Adipocyte (in vitro differentiated cells): ENCODE results near the gene SERTAD1.

Experiments
- DNase-seq: peaks from one replicate; pipeline ENCODE4 v3.0.0-alpha.2; 2015; ENCODE audit warnings: low read depth
- H3K27me3 ChIP-seq: replicated peaks from 2 replicates; pipeline ENCODE4 v1.7.0; 2013; ENCODE audit warnings: mild to moderate bottlenecking, low read length, moderate library complexity; ENCODE audit not compliant: control insufficient read depth, insufficient read depth
- H3K36me3 ChIP-seq: 2 replicates; pipeline ENCODE4 v1.7.0; 2013; ENCODE audit warnings: low read length, mild to moderate bottlenecking, moderate library complexity; ENCODE audit not compliant: control insufficient read depth, insufficient read depth, severe bottlenecking
- H3K4me1 ChIP-seq: 2 replicates; pipeline ENCODE4 v1.7.0; 2013; ENCODE audit warnings: mild to moderate bottlenecking, low read length, moderate library complexity; ENCODE audit not compliant: control insufficient read depth, insufficient read depth
- H3K4me3 ChIP-seq: 2 replicates; pipeline ENCODE4 v1.7.0; 2013; ENCODE audit warnings: mild to moderate bottlenecking, low read length, moderate library complexity
- H3K9ac ChIP-seq: 2 replicates; pipeline ENCODE4 v1.7.0; 2013; ENCODE audit warnings: mild to moderate bottlenecking, low read length, moderate library complexity
- H3K9me3 ChIP-seq: 2 replicates; pipeline ENCODE4 v1.7.0; 2013; ENCODE audit warnings: mild to moderate bottlenecking, low read length, moderate library complexity; ENCODE audit not compliant: control insufficient read depth

The SERTAD1 gene

GRCh38 chr19:40396886-40397567, 28.8 kb downstream of the SERTAD1 start:
- Histone ChIP-seq H3K27me3 (no peaks in the 10 kb centered on the region), H3K9ac (no peak overlapping the region), H3K36me3 (no peaks in the 10 kb centered on the region), H3K4me3 (no peak overlapping the region), H3K9me3 (no peaks in the 10 kb centered on the region), H3K4me1 (peaks cover 5% of the 10 kb centered on the region)
- DNase-seq: no peak

GRCh38 chr19:40395956-40396355, 29.8 kb downstream of the SERTAD1 start:
- Histone ChIP-seq H3K27me3 (no peaks in the 10 kb centered on the region), H3K4me3 (no peak overlapping the region), H3K4me1 (peaks cover 5% of the 10 kb centered on the region), H3K9me3 (no peaks in the 10 kb centered on the region), H3K9ac (no peak overlapping the region), H3K36me3 (no peaks in the 10 kb centered on the region)
- no peak for DNase-seq

DNA sequence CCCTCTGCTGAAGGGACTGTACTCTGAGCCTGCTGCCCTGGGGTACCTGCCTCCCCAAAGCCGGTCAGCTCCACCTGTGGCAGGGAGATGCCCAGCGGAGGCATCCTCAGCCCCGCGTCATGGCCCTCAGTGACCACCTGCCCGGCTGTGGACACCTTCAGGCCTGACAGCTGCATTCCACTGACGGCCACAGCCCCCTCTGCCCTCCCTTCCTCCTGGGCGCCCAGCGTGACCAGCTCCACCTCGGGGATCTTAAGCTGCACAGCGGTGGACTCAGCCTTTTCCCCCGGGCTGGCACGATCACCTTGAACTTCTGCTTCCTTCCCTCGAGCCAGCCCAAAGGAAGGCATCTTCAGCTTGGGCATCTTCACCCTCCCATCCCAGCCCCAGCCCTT, 31.0 kb downstream of the SERTAD1 start:
- DNase-seq: no peak
- no peaks in the 10 kb centered on the region for H3K27me3 ChIP-seq
- no peaks in the 10 kb centered on the region for H3K36me3 ChIP-seq
- H3K4me1 ChIP-seq: no peaks in the 10 kb centered on the region
- H3K9me3 ChIP-seq: no peaks in the 10 kb centered on the region
- H3K4me3 ChIP-seq: no peak overlapping the region
- H3K9ac ChIP-seq: no peak overlapping the region

- Histone ChIP-seq H3K27me3 (no peaks in the 10 kb centered on the region), H3K9ac (no peak overlapping the region), H3K9me3 (no peaks in the 10 kb centered on the region), H3K4me3 (no peak overlapping the region), H3K4me1 (no peaks in the 10 kb centered on the region), H3K36me3 (no peaks in the 10 kb centered on the region)
- DNase-seq: no peak
Observed at GRCh38 chr19:40393894-40394815, 31.6 kb downstream of the SERTAD1 start.

DNA sequence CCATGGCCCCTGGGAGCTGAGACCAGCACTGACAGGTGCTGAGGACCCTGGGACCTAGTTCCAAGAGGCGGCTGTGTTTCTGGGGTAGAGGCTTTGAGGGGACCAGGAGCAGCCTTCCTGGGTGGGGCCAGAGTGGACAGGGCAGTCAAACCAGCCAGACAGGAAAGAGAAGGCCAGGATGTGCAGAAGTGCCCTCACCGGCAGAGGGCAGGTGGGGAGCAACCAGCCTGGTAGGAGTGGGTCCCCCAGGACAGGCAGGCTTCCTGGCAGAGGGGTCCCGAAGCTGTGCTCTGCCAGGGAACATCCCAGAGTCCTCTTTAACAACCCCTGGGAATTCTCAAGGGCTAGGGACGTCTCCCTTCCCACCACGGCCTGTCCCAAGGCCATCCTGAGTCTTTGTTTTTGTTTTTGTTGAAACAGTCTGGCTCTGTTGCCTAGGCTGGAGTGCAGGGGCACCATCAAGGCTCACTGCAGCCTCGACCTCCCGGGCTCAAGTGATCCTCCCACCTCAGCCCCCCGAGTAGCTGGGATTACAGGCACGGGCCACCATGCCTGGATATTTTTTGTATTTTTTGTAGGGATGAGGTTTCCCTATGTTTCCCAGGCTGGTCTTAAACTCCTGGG, 32.8 kb downstream of the SERTAD1 start:
- Histone ChIP-seq H3K27me3 (no peaks in the 10 kb centered on the region), H3K9ac (no peak overlapping the region), H3K9me3 (no peaks in the 10 kb centered on the region), H3K4me1 (no peaks in the 10 kb centered on the region), H3K4me3 (no peak overlapping the region), H3K36me3 (no peaks in the 10 kb centered on the region)
- no peak for DNase-seq

- Histone ChIP-seq H3K4me1 (no peaks in the 10 kb centered on the region), H3K27me3 (no peaks in the 10 kb centered on the region), H3K36me3 (no peaks in the 10 kb centered on the region), H3K9ac (no peak overlapping the region), H3K4me3 (no peak overlapping the region), H3K9me3 (no peaks in the 10 kb centered on the region)
- DNase-seq: no peak
Observed at GRCh38 chr19:40392123-40392522, 33.7 kb downstream of the SERTAD1 start.

GRCh38 chr19:40390084-40390742, 35.6 kb downstream of the SERTAD1 start, which contains the start of gene HIPK4:
TSS of gene HIPK4 (minus strand) at chr19:40390181. CDS start at chr19:40389902, 279 bp downstream.
- no peak within 1 kb of the TSS for H3K4me3 ChIP-seq
- no peak within 1 kb of the TSS for H3K9ac ChIP-seq
- H3K36me3 ChIP-seq: no peaks in the 10 kb centered on the region
- DNase-seq: no peak
- no peaks in the 10 kb centered on the region for H3K4me1 ChIP-seq
- no peaks in the 10 kb centered on the region for H3K27me3 ChIP-seq
- H3K9me3 ChIP-seq: no peaks in the 10 kb centered on the region

DNA sequence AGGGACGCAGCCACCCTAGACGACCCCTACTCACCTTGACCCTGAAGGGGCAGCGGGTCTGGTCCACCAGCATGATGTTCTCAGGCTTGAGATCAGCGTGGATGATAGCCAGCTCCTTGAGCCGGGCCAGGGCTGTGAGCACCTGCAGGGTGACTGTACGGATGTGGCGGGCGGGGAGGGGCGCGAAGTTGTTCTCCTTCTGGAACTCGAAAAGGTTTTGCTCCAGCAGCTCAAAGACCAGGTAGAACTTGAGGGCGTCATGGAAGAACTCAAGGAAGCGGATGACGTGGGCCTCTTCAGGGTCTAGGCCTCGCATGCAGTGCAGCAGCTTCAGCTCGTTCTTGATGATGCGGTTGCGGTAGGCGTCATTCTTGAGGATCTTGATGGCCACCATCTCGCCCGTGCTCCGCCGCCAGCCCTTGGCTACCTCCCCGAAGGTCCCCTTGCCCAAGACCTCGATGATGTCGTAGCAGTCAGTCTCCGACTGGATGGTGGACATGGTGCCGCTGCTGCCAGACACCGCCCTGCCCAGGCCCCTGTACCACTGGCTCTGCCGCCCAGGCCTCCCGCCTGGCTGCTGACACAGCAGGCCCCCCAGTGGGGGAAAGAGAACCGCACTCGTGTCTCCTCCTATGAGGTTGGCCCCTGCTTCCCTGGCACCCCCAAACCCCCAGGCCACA, 36.2 kb downstream of the SERTAD1 start:
- DNase-seq: no peak
- Histone ChIP-seq H3K4me3 (no peak overlapping the region), H3K27me3 (no peaks in the 10 kb centered on the region), H3K36me3 (no peaks in the 10 kb centered on the region), H3K4me1 (no peaks in the 10 kb centered on the region), H3K9me3 (no peaks in the 10 kb centered on the region), H3K9ac (no peak overlapping the region)

GRCh38 chr19:40388481-40388880, 37.3 kb downstream of the SERTAD1 start:
- Histone ChIP-seq H3K36me3 (no peaks in the 10 kb centered on the region), H3K9me3 (no peaks in the 10 kb centered on the region), H3K9ac (no peak overlapping the region), H3K4me1 (peaks cover under 1% of the 10 kb centered on the region), H3K27me3 (no peaks in the 10 kb centered on the region), H3K4me3 (no peak overlapping the region)
- DNase-seq: no peak

GRCh38 chr19:40387155-40387554, 38.6 kb downstream of the SERTAD1 start:
- Histone ChIP-seq H3K27me3 (no peaks in the 10 kb centered on the region), H3K4me1 (peaks cover 9% of the 10 kb centered on the region), H3K9me3 (no peaks in the 10 kb centered on the region), H3K36me3 (no peaks in the 10 kb centered on the region), H3K4me3 (no peak overlapping the region), H3K9ac (no peak overlapping the region)
- DNase-seq: no peak
